ENCODE data around the gene PPP5C. TPM values are rescaled to one million over a fixed set of nuclear protein-coding genes. Genes with fewer than 3 reads are reported as not detected.
A peak's percentile ranks its signal among the peaks of the same experiment; 100 is the strongest.
"Not testable (repeated sequence)": the region's sequence is repeated elsewhere in the genome, so short reads cannot be mapped to it uniquely, and the experiment has no call there.

Gene PPP5C
- total RNA-seq, 1 donor from 2014 or later = 86.4 TPM

DNA sequence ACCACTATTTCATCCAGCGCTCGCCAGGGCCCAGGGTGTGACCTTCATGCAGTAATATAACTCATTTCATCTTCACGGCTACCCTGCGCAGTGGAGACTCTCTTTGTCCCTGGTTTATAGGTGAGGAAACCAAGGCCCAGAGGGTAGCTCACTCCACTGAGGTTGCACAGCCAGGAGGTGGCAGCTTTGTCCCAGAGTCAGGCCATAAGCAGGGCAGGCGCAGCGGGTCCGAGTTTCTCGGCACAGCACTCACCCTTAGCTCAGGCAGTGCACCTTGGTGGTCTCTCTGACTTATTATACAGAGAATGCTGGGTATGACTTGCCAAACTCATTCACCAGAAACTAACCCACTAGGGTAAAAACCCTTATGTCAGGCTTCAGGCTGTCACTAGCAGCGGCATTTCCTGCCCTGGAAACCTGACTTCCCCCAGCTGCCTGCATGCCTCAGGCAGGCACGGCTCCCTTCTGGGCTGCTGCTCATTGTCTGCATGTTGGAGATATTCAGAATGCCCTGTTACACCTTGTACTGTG is 24.5 kb downstream of the PPP5C start:
- Mint-ChIP-seq H3K27me3 (ENCODE audit: low read depth) (no peaks in the 10 kb centered on the region), H3K36me3 (peaks cover 11% of the 10 kb centered on the region), H3K9me3 (no peaks in the 10 kb centered on the region), H3K4me1 (peaks cover 14% of the 10 kb centered on the region), H3K4me3 (no peak overlapping the region), H3K27ac (no peak overlapping the region)
- TF ChIP-seq, protein P1, sequence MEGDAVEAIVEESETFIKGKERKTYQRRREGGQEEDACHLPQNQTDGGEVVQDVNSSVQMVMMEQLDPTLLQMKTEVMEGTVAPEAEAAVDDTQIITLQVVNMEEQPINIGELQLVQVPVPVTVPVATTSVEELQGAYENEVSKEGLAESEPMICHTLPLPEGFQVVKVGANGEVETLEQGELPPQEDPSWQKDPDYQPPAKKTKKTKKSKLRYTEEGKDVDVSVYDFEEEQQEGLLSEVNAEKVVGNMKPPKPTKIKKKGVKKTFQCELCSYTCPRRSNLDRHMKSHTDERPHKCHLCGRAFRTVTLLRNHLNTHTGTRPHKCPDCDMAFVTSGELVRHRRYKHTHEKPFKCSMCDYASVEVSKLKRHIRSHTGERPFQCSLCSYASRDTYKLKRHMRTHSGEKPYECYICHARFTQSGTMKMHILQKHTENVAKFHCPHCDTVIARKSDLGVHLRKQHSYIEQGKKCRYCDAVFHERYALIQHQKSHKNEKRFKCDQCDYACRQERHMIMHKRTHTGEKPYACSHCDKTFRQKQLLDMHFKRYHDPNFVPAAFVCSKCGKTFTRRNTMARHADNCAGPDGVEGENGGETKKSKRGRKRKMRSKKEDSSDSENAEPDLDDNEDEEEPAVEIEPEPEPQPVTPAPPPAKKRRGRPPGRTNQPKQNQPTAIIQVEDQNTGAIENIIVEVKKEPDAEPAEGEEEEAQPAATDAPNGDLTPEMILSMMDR (IDR thresholded peaks at IDR 0.05; ENCODE audit: unreplicated experiment) = no peak
- no peak for DNase-seq (ENCODE audit: low spot score in 2 of 2, unreplicated experiment in 2 of 2)

DNA sequence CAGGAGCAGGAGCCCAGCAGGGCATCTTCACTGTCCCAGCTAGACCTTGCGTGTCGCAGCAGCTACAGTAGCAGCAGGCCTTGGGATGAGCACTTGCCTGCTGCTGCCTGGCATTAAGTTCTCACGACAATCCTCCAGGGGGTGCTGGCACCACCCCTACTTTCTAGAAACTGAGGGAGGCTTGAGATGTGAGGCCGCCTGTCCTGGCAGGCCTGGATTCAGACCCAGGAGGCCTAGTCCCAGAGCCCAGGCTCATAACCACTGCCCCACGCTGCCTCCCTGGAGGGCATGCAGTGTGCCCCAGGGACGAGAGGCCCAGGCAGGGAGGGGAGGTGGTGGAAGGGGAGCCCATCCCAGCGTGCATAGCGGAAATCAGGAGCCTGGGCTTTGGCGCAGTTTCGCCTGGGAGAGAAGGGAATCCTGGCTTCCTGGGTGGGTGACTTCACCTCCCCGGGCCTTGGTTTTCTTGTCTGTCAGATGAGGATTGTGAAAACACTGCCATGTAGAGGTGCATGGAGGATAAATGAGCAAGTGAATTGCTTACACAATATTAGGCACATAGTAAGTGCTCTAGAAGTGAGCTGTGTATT is 26.1 kb downstream of the PPP5C start:
- peaks cover 16% of the 10 kb centered on the region for H3K4me1 Mint-ChIP-seq

DNA sequence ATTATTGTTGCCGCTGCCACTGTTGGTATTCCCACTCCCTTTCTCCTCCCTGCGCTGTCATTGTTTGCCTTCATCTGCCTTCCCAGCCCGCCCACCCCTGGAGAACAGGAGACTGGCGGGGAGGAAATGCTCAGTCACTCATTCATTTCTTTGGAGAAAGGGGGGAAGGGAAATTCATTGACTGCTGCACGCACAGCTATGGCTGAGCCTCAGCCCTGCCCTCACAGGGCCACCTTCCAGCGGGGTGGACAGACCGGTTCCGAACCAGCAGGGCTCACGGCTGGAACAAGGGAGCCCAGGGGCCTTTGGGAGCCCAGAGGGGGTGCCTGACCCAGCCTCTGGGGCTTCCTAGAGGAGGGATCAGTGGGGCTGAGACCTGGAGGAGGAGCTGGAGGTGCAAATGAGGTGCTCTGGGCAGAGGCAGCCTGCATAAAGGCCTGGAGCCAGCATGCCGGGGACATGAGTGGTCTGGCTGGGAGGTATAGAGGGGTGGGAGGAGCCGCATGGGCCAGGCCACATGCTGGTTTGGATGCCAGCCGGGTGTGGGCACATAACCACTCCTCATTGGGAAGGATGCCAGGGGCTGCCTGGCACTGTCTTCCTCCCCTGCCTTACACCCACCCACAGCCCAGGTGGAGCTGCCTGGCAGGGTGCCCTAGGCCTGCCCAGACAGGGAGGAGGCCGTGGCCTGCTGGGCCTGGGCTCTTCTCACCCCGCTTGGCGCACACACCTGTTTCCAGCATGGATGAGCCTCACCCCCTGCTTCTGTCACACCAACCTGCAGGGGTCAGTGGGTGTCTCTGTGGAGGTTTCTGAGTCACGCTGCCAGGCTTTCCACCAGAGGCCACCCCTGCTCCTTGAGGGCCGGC is 26.8 kb downstream of the PPP5C start:
- DNase-seq (ENCODE audit: low spot score in 2 of 2, unreplicated experiment in 2 of 2) = no peak
- TF ChIP-seq, protein P1 (IDR thresholded peaks at IDR 0.05; ENCODE audit: unreplicated experiment) = no peak
- Mint-ChIP-seq H3K9me3 (no peaks in the 10 kb centered on the region), H3K27ac (peak overlapping the region; percentile 79), H3K4me3 (no peak overlapping the region), H3K4me1 (peaks cover 21% of the 10 kb centered on the region), H3K27me3 (ENCODE audit: low read depth) (no peaks in the 10 kb centered on the region), H3K36me3 (peaks cover 17% of the 10 kb centered on the region)

More for the DNA sequence above, 26.1 kb downstream of the PPP5C start:
- H3K27ac Mint-ChIP-seq = peak overlapping the region; percentile 56
- no peaks in the 10 kb centered on the region for H3K9me3 Mint-ChIP-seq
- H3K4me3 Mint-ChIP-seq = no peak overlapping the region
- no peak for DNase-seq (ENCODE audit: low spot score in 2 of 2, unreplicated experiment in 2 of 2)
- H3K36me3 Mint-ChIP-seq = peaks cover 15% of the 10 kb centered on the region
- TF ChIP-seq, protein P1 (IDR thresholded peaks at IDR 0.05; ENCODE audit: unreplicated experiment) = peak; percentile 18
- H3K27me3 Mint-ChIP-seq (ENCODE audit: low read depth) = no peaks in the 10 kb centered on the region

DNA sequence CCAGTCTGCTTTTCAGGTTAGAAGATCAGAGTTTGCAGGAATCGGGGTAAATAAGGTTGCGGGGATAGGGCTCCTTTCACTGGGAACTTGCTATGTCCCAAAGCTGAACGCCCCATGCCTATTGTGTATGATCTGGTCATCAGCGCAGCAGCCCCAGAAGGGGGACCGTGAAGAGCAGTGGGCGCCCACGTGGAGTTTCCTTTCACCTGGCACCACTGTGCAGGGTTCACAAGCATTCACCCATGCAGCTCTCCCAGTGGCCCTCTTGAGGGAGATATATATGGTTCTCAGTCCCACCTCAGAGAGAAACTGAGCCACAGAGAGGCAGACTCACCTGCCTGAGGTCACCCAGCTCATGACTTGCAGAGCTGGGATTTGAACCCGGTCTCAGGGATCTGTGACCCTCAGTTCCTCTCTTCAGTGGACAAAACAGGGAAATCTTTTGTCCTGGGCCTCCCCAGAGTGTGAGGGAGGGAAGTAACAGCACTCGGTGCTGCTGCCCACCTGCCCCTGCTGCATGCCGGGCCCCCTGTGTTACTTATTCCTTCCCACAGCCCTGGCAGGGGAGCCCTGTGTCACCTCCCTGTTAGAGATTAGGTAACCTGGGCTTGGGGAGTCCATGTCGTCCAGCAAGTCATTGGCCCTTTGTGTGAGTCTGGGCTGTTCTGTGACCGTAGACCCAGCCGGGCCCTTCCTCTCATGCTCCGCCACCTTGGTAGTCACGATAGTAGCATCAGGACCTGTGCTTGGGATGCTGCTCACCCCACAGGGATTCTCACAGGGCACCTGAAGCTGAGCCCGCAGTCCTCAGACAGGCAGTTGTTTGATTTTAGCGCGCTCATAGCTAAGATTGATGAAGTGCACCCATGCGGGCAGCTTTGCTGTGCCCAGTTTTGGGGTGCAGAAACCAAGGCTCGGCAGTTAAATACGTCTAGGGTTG is 27.9 kb downstream of the PPP5C start:
- TF ChIP-seq, protein P1 (IDR thresholded peaks at IDR 0.05; ENCODE audit: unreplicated experiment) = no peak
- no peak overlapping the region for H3K27ac Mint-ChIP-seq
- no peak for DNase-seq (ENCODE audit: low spot score in 2 of 2, unreplicated experiment in 2 of 2)
- peaks cover 21% of the 10 kb centered on the region for H3K4me1 Mint-ChIP-seq
- H3K27me3 Mint-ChIP-seq (ENCODE audit: low read depth) = no peaks in the 10 kb centered on the region
- no peak overlapping the region for H3K4me3 Mint-ChIP-seq
- peaks cover 24% of the 10 kb centered on the region for H3K36me3 Mint-ChIP-seq
- no peaks in the 10 kb centered on the region for H3K9me3 Mint-ChIP-seq

DNA sequence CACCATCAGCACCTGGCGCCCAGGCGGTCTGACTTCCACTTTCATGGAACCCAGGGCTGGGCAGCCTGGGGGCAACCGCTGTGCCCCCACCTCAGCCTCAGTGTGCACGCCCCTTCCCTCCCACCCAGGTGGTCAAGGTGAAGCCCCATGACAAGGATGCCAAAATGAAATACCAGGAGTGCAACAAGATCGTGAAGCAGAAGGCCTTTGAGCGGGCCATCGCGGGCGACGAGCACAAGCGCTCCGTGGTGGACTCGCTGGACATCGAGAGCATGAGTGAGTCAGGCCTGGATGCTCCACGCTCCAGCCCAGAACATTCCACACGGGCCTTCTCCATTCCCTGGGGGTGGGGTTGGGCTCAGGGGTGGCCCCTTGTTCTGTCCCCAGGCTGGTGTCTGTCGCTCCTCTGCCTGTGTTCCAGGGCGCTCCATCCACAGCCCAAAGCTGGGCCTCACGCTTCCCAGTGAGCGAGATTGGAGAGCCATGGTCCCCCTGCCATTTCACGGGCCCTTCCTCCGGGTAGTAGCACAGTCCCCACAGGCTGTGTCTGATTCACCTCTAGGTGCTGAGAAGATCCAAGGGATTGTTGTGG is 28.7 kb downstream of the PPP5C start:
- not testable (repeated sequence) for H3K9me3 Mint-ChIP-seq; DNase-seq (ENCODE audit: low spot score in 2 of 2, unreplicated experiment in 2 of 2); H3K4me3 Mint-ChIP-seq; H3K27me3 Mint-ChIP-seq (ENCODE audit: low read depth); H3K27ac Mint-ChIP-seq
- Mint-ChIP-seq H3K4me1 (peaks cover 21% of the 10 kb centered on the region), H3K36me3 (peaks cover 28% of the 10 kb centered on the region)

Data from mesothelial cell of epicardium (in vitro differentiated cells).